B cell (primary cell): Measurements from ENCODE around the gene CTCF. TPM values are rescaled to one million over a fixed set of nuclear protein-coding genes. Genes with fewer than 3 reads are reported as not detected.
A peak's percentile ranks its signal among the peaks of the same experiment; 100 is the strongest.

Experiments used
- ATAC-seq: fragments of 200-7000 bp; cut with Tn5 transposase; one replicate; pipeline ENCODE4 v1.10.0; 2021; ENCODE audit warnings: low read depth, mild to moderate bottlenecking, moderate number of reproducible peaks, moderate library complexity
- CTCF ChIA-PET: fragments of 350-600 bp; sonication (Branson Sonifier 250); formaldehyde crosslinking; loops from one replicate; lab custom pipeline; 2021; ENCODE audit warnings: antibody characterized with exemption, inconsistent platforms; lab: Charles Lee
- POLR2A ChIA-PET: fragments of 350-600 bp; sonication (Branson Sonifier 250); formaldehyde crosslinking; loops from one replicate; lab custom pipeline; 2021; ENCODE audit warnings: antibody characterized with exemption; lab: Charles Lee
- DNase-seq: peaks from one replicate; pipeline ENCODE4 v3.0.0; 2013
- H2AFZ ChIP-seq: 2 replicates; pipeline ENCODE4 v1.6.1; 2012; ENCODE audit warnings: mild to moderate bottlenecking, low read depth, low read length; ENCODE audit not compliant: insufficient read depth, poor library complexity, severe bottlenecking
- H3K27ac ChIP-seq, 2 donors: 1 replicate in 1 of 2; 2 replicates in 1 of 2; pipeline ENCODE4 v1.5.1; 2012 to 2013; ENCODE audit warnings: low read length in 2 of 2, mild to moderate bottlenecking in 2 of 2, moderate library complexity in 1 of 2
- H3K27me3 ChIP-seq, 4 experiments: fragments of 200-600 bp in 1 of 4; sonication (generic) in 1 of 4; replicated peaks in 1 of 4; 1 replicate in 2 of 4; 2 replicates in 2 of 4; pipeline versions ENCODE4 v1.6.1 to v1.7.0; 2013 to 2016; ENCODE audit warnings: low read length in 3 of 4, mild to moderate bottlenecking in 2 of 4, mixed read lengths in 1 of 4, moderate library complexity in 1 of 4; ENCODE audit not compliant: insufficient read depth in 4 of 4, control insufficient read depth in 3 of 4; ENCODE audit errors: control extremely low read depth in 1 of 4
- H3K36me3 ChIP-seq, 2 experiments: replicated peaks in 1 of 2; 1 replicate in 1 of 2; 2 replicates in 1 of 2; pipeline versions ENCODE4 v1.6.1 to v1.7.1; 2013; ENCODE audit warnings: low read length in 1 of 2; ENCODE audit not compliant: insufficient read depth in 2 of 2, control insufficient read depth in 1 of 2; ENCODE audit errors: control extremely low read depth in 1 of 2, extremely low read depth in 1 of 2
- H3K4me1 ChIP-seq, 2 donors: fragments of 200-600 bp in 1 of 2; sonication (generic) in 1 of 2; 1 replicate in 1 of 2; 2 replicates in 1 of 2; pipeline versions ENCODE4 v1.5.1 to v1.6.1; 2013 to 2017; ENCODE audit warnings: low read length in 2 of 2; ENCODE audit not compliant: control insufficient read depth in 2 of 2, insufficient read depth in 2 of 2
- H3K4me2 ChIP-seq: replicated peaks from 2 replicates; pipeline ENCODE3; 2012; ENCODE audit warnings: mild to moderate bottlenecking, low read depth, low read length; ENCODE audit not compliant: poor library complexity, severe bottlenecking
- H3K4me3 ChIP-seq, 5 experiments: fragments of 200-600 bp in 1 of 5; sonication (generic) in 1 of 5; 1 replicate in 3 of 5; 2 replicates in 2 of 5; pipeline versions ENCODE4 v1.5.1 to v1.7.0; 2011 to 2016; ENCODE audit warnings: low read length in 4 of 5, mild to moderate bottlenecking in 4 of 5, low read depth in 2 of 5, control low read depth in 1 of 5, moderate library complexity in 1 of 5; ENCODE audit not compliant: insufficient read depth in 1 of 5; ENCODE audit errors: control extremely low read depth in 1 of 5, extremely low read depth in 1 of 5
- H3K79me2 ChIP-seq: fragments of 200-600 bp; sonication (generic); one replicate; pipeline ENCODE4 v1.6.0; 2016; ENCODE audit warnings: low read length; ENCODE audit not compliant: control insufficient read depth, insufficient read depth
- H3K9ac ChIP-seq: fragments of 200-600 bp; sonication (generic); 2 replicates; pipeline ENCODE4 v1.6.1; 2017; ENCODE audit warnings: mild to moderate bottlenecking, low read length, moderate library complexity
- H3K9me3 ChIP-seq, 3 donors: one replicate each; pipeline versions ENCODE4 v1.6.1 to v1.7.1; 2013; ENCODE audit warnings: low read length in 2 of 3; ENCODE audit not compliant: control insufficient read depth in 2 of 3, insufficient read depth in 1 of 3; ENCODE audit errors: control extremely low read depth in 1 of 3
- H4K20me1 ChIP-seq: 2 replicates; pipeline ENCODE4 v1.6.0; 2012; ENCODE audit warnings: mild to moderate bottlenecking, low read length; ENCODE audit not compliant: insufficient read depth, control insufficient read depth, poor library complexity, severe bottlenecking
- H3K27ac Mint-ChIP-seq: one replicate; pipeline ENCODE4 v1.8.0; 2021; ENCODE audit warnings: mixed read lengths
- H3K27me3 Mint-ChIP-seq: one replicate; pipeline ENCODE4 v1.8.0; 2021; ENCODE audit warnings: mixed read lengths
- H3K4me1 Mint-ChIP-seq: one replicate; pipeline ENCODE4 v1.8.0; 2021; ENCODE audit warnings: mixed read lengths
- H3K4me3 Mint-ChIP-seq: one replicate; pipeline ENCODE4 v1.8.0; 2021; ENCODE audit warnings: mixed read lengths
- H3K9me3 Mint-ChIP-seq: one replicate; pipeline ENCODE4 v1.8.0; 2022; ENCODE audit warnings: mixed read lengths; ENCODE audit not compliant: insufficient read depth
- CTCF ChIP-seq: fragments of 200-600 bp; IDR thresholded peaks from one replicate; pipeline ENCODE4 v1.8.0; 2022; ENCODE audit warnings: antibody characterized with exemption, mild to moderate bottlenecking
- EZH2 ChIP-seq: IDR thresholded peaks from 2 replicates; pipeline ENCODE4 v1.6.1; 2012; ENCODE audit warnings: borderline replicate concordance, low read depth, mild to moderate bottlenecking, moderate library complexity, low read length; ENCODE audit not compliant: insufficient read depth, poor library complexity, severe bottlenecking
- WGBS: methylation state at CpG from one replicate; pipeline ENCODE4 v1.1.5; 2013; ENCODE audit warnings: missing lambda C conversion rate; ENCODE audit not compliant: insufficient coverage; 5-methylcytosine and 5-hydroxymethylcytosine counted together
- intact Hi-C: fragments of 100-400 bp; cut with micrococcal nuclease; formaldehyde crosslinking; loops from one replicate; pipeline ENCODE4 v1.10.0; 2022
- polyA plus RNA-seq: library from polyadenylated mRNA; depleted of rRNA; stranded (reverse); fragments of >200 nt; gene quantifications from 2 replicates; pipeline ENCODE4 v1.2.3, GENCODE V29; 2012
- total RNA-seq, 2 donors: library from RNA; stranded (reverse); fragments of 120-200 nt in 1 of 2; gene quantifications; 1 replicate in 1 of 2; 2 replicates in 1 of 2; pipeline versions ENCODE4 v1.2.3 to v1.2.4, GENCODE V29; 2013 to 2022

Gene CTCF
- total and polyA plus RNA-seq, 2 donors (not counting 1 experiment from before 2014, with no cell fraction given), result 42.7 to 78.4 TPM

- H3K36me3 ChIP-seq, result peaks cover 0 to 41% of the 10 kb centered on the region in 2 experiments
Measured at GRCh38 chr16:67657751-67658518, 95.6 kb downstream of the CTCF start.

More at GRCh38 chr16:67657751-67658518, 95.6 kb downstream of the CTCF start:
- Histone ChIP-seq H3K4me2 (no peak overlapping the region), H3K79me2 (peaks cover 8% of the 10 kb centered on the region), H4K20me1 (peaks cover 25% of the 10 kb centered on the region), H3K9ac (no peak overlapping the region), H3K4me1 (peaks cover 14 to 23% of the 10 kb centered on the region in 2 donors), H3K9me3 (no peaks in the 10 kb centered on the region), H2AFZ (no peak overlapping the region), H3K27me3 (no peaks in the 10 kb centered on the region), H3K27ac (no peak overlapping the region), H3K4me3 (no peak overlapping the region)
- H3K4me3 Mint-ChIP-seq, result peak overlapping the region; percentile 97
- TF ChIP-seq EZH2, result no peak
- no peak for TF ChIP-seq CTCF
- CTCF ChIA-PET, result interaction anchor here (1.0 to 2.3 kb wide), 4 partner anchors 13 to 176 kb away, joined by 3 to 10 read pairs (median 7); partner anchors contain the start of genes CARMIL2 and CTCF
- intact Hi-C loops, result no loop called here
- no peaks in the 10 kb centered on the region for H3K9me3 Mint-ChIP-seq
- H3K4me1 Mint-ChIP-seq, result peaks cover 28% of the 10 kb centered on the region
- no peak for ATAC-seq
- H3K27me3 Mint-ChIP-seq, result no peaks in the 10 kb centered on the region
- peak; percentile 23 for DNase-seq
- peak overlapping the region; percentile 37 for H3K27ac Mint-ChIP-seq
- WGBS, result 93% methylated on average over 18 of the region's 18 CpGs
- POLR2A ChIA-PET, result interaction anchor here (0.9 to 2.3 kb wide), 4 partner anchors 9 to 137 kb away, joined by 3 to 14 read pairs (median 5); no protein-coding TSS in a partner anchor
